Lower leg skin (tissue), 4 donors: ENCODE measurements around the gene LARGE2. TPM values are rescaled to one million over a fixed set of nuclear protein-coding genes. Genes with fewer than 3 reads are reported as not detected.
A peak's percentile ranks its signal among the peaks of the same experiment; 100 is the strongest.

Experiments
- DNase-seq, 2 donors: peaks; one replicate each; pipeline ENCODE4 v3.0.0-alpha.2; 2019; ENCODE audit warnings: low spot score in 2 of 2
- H3K4me3 ChIP-seq: fragments of 200-600 bp; sonication (generic); 2 replicates; pipeline ENCODE4 v1.5.1; 2017; ENCODE audit warnings: mild to moderate bottlenecking, low read depth; ENCODE audit not compliant: poor library complexity, severe bottlenecking
- CTCF ChIP-seq, 3 donors: fragments of 450-650 bp; IDR thresholded peaks; one replicate each; pipeline ENCODE4 v1.5.1; 2016; ENCODE audit warnings: antibody characterized with exemption in 3 of 3, mild to moderate bottlenecking in 3 of 3, moderate library complexity in 2 of 3
- POLR2A ChIP-seq, 2 donors: fragments of 450-650 bp; IDR thresholded peaks; one replicate each; pipeline ENCODE4 v1.6.1; 2016 to 2017; ENCODE audit warnings: antibody characterized with exemption in 2 of 2, mild to moderate bottlenecking in 1 of 2, moderate library complexity in 1 of 2
- WGBS, 2 donors: methylation state at CpG; one replicate each; pipeline ENCODE4 v1.1.5; 2018; 5-methylcytosine and 5-hydroxymethylcytosine counted together
- intact Hi-C: fragments of 100-400 bp; cut with DNase I; formaldehyde crosslinking; loops from one replicate; pipeline ENCODE4 v1.15.0; 2023; ENCODE audit warnings: low total_unique reads
- total RNA-seq, 4 donors: library from RNA; depleted of rRNA; stranded (reverse); fragments of >200 nt; gene quantifications; one replicate each; pipeline ENCODE4 v1.1.0, GENCODE V29; 2016

Gene LARGE2
- total RNA-seq, 4 donors from 2014 or later, result 20.7 to 30.1 (median 25.9) TPM

- WGBS, 2 donors, result 57 to 66% methylated on average over 13 of the region's 13 CpGs
- DNase-seq, result peak in 1 of 2 donors; percentile 76
- no peak overlapping the region for H3K4me3 ChIP-seq
- intact Hi-C loops, result no loop called here
- TF ChIP-seq POLR2A (IDR thresholded peaks at IDR 0.05) (no peak), CTCF (IDR thresholded peaks at IDR 0.05) (no peak)
Observed at GRCh38 chr11:45928535-45929215, 6.2 kb downstream of the LARGE2 start.

GRCh38 chr11:45929486-45930030, 7.1 kb downstream of the LARGE2 start:
- TF ChIP-seq POLR2A (IDR thresholded peaks at IDR 0.05) (no peak), CTCF (IDR thresholded peaks at IDR 0.05) (no peak)
- WGBS, 2 donors, result 52 to 64% methylated on average over 8 to 10 of the region's 10 CpGs
- intact Hi-C loops, result no loop called here
- DNase-seq, result peak; percentile 12 to 83
- no peak overlapping the region for H3K4me3 ChIP-seq

GRCh38 chr11:45930031-45930794, 7.8 kb downstream of the LARGE2 start:
- intact Hi-C loops, result no loop called here
- 41 to 42% methylated on average over 14 of the region's 14 CpGs for WGBS, 2 donors
- peak in 1 of 2 donors; percentile 86 for DNase-seq
- H3K4me3 ChIP-seq, result no peak overlapping the region
- no peak for TF ChIP-seq CTCF (IDR thresholded peaks at IDR 0.05)
- no peak for TF ChIP-seq POLR2A (IDR thresholded peaks at IDR 0.05)

GRCh38 chr11:45930951-45931570, 8.6 kb downstream of the LARGE2 start:
- no peak overlapping the region for H3K4me3 ChIP-seq
- DNase-seq, result no peak

GRCh38 chr11:45931739-45932138, 9.3 kb downstream of the LARGE2 start:
- H3K4me3 ChIP-seq, result no peak overlapping the region
- peak in 1 of 2 donors; percentile 80 for DNase-seq
- no peak for TF ChIP-seq POLR2A (IDR thresholded peaks at IDR 0.05)
- TF ChIP-seq CTCF (IDR thresholded peaks at IDR 0.05), result no peak
- intact Hi-C loops, result no loop called here
- 60 to 70% methylated on average over 10 of the region's 10 CpGs for WGBS, 2 donors

More at GRCh38 chr11:45930951-45931570, 8.6 kb downstream of the LARGE2 start:
- 51 to 72% methylated on average over 8 of the region's 8 CpGs for WGBS, 2 donors
- TF ChIP-seq POLR2A (IDR thresholded peaks at IDR 0.05), result no peak
- no peak for TF ChIP-seq CTCF (IDR thresholded peaks at IDR 0.05)
- intact Hi-C loops, result no loop called here
